Measurements from ENCODE around the gene RNF227.
"Not testable (repeated sequence)": the region's sequence is repeated elsewhere in the genome, so short reads cannot be mapped to it uniquely, and the experiment has no call there.

RNF227 gene

GRCh38 chr17:7915611-7916384 lies at the start of gene RNF227:
Gene RNF227 (minus strand): TSS chr17:7916289. CDS start chr17:7916195, 94 bp downstream.
- peak; percentile 36 for DNase-seq

- DNase-seq: no peak
Observed at GRCh38 chr17:7961421-7961820, 45.3 kb upstream of the RNF227 start.

GRCh38 chr17:7959503-7960253 lies 43.6 kb upstream of the RNF227 start:
- no peak for DNase-seq

GRCh38 chr17:7956228-7956965 lies 40.3 kb upstream of the RNF227 start:
- no peak for DNase-seq

GRCh38 chr17:7955414-7956227 lies 39.5 kb upstream of the RNF227 start:
- DNase-seq: no peak

GRCh38 chr17:7953266-7953665 lies 37.2 kb upstream of the RNF227 start:
- not testable (repeated sequence) for DNase-seq

GRCh38 chr17:7951143-7951792 lies 35.2 kb upstream of the RNF227 start:
- DNase-seq: no peak

GRCh38 chr17:7950578-7950977 lies 34.5 kb upstream of the RNF227 start:
- DNase-seq: no peak

GRCh38 chr17:7947651-7948050 lies 31.6 kb upstream of the RNF227 start:
- DNase-seq: no peak

GRCh38 chr17:7946441-7946840 lies 30.4 kb upstream of the RNF227 start:
- DNase-seq: no peak

- DNase-seq: no peak
Observed at GRCh38 chr17:7945651-7946050, 29.6 kb upstream of the RNF227 start.

GRCh38 chr17:7944326-7944725 lies 28.2 kb upstream of the RNF227 start:
- no peak for DNase-seq

GRCh38 chr17:7943291-7943690 lies 27.2 kb upstream of the RNF227 start:
- no peak for DNase-seq

GRCh38 chr17:7940743-7941142 lies 24.7 kb upstream of the RNF227 start:
- no peak for DNase-seq

GRCh38 chr17:7940034-7940433 lies 23.9 kb upstream of the RNF227 start:
- DNase-seq: no peak

- DNase-seq: no peak
Observed at GRCh38 chr17:7935859-7936258, 19.8 kb upstream of the RNF227 start.

- no peak for DNase-seq
Observed at GRCh38 chr17:7932949-7933348, 16.9 kb upstream of the RNF227 start.

- DNase-seq: no peak
Observed at GRCh38 chr17:7932483-7932891, 16.4 kb upstream of the RNF227 start.

GRCh38 chr17:7931709-7932482 lies 15.8 kb upstream of the RNF227 start, which contains the start of the genes CNTROB and TRAPPC1:
Gene CNTROB (plus strand): TSS chr17:7932206. CDS start chr17:7933080, 874 bp downstream.
Gene TRAPPC1 (minus strand): TSS chr17:7931946. CDS start chr17:7931829, 117 bp downstream.
- peak; percentile 68 for DNase-seq

GRCh38 chr17:7930841-7931631 lies 14.9 kb upstream of the RNF227 start:
- no peak for DNase-seq

Data from NCI-H2081 treated with DMSO at 0.1 percent for 48 hours (cell line).